ENCODE measurements around the gene SELENOT.

DNA sequence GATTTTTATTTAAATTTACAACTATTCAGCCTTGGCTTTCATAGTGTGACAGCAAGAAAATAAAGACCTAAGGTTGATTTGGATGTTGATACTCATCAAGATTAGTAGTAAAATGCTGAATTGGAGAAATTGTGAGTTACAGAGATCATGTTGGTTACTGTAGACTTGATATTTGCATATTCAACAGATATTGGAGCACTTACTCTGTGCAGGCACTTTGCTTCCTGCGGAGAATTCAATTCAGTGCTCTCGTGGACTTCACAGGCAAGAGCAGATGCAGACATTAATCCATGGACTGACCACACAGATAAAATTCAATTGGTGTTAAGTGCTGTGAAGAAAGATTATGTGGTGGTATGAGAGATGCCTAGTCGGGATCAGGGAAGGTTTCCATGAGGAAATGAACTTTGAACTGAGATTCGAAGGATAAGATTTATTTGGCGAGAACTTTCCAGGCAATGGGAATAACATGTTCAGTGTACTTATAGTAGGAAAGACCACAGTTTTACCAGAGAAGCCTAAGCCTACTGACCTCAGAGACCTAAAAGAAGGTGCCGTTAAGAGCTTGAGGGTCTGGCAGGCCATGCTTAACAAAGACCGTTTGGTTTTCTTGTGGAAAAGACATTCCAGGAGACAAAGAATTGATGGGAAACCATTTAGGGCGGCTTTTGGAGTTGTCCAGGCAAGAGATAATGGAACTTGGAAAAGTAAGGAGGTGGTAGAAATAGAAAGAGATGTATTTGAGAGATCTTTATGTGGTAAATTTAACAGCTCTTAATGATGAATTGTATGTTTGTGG, 4.3 kb downstream of the SELENOT start:
- TF ChIP-seq SP1 (IDR thresholded peaks at IDR 0.05; ENCODE audit: low read depth, low read length) = no peak
- no peak for TF ChIP-seq TEAD4 (IDR thresholded peaks at IDR 0.05; ENCODE audit: low read depth, low read length)
- no peak for TF ChIP-seq RAD21 (IDR thresholded peaks at IDR 0.05 in 1 of 2, conservative IDR thresholded peaks at IDR 0.05 in 1 of 2; ENCODE audit: low read depth in 2 of 2, low read length in 2 of 2)
- no peak for TF ChIP-seq EP300 (IDR thresholded peaks at IDR 0.05; ENCODE audit: borderline replicate concordance in 1 of 2, low read depth in 2 of 2, low read length in 2 of 2)
- no peak for TF ChIP-seq BRCA1 (IDR thresholded peaks at IDR 0.05; ENCODE audit: low read depth, low read length)
- TF ChIP-seq, protein P1, sequence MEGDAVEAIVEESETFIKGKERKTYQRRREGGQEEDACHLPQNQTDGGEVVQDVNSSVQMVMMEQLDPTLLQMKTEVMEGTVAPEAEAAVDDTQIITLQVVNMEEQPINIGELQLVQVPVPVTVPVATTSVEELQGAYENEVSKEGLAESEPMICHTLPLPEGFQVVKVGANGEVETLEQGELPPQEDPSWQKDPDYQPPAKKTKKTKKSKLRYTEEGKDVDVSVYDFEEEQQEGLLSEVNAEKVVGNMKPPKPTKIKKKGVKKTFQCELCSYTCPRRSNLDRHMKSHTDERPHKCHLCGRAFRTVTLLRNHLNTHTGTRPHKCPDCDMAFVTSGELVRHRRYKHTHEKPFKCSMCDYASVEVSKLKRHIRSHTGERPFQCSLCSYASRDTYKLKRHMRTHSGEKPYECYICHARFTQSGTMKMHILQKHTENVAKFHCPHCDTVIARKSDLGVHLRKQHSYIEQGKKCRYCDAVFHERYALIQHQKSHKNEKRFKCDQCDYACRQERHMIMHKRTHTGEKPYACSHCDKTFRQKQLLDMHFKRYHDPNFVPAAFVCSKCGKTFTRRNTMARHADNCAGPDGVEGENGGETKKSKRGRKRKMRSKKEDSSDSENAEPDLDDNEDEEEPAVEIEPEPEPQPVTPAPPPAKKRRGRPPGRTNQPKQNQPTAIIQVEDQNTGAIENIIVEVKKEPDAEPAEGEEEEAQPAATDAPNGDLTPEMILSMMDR (IDR thresholded peaks at IDR 0.05; ENCODE audit: control extremely low read depth in 1 of 3, insufficient read depth in 1 of 3, low read depth in 1 of 3, low read length in 3 of 3) = no peak
- TF ChIP-seq POLR2A (IDR thresholded peaks at IDR 0.05; ENCODE audit: control extremely low read depth in 1 of 2, low read depth in 2 of 2, low read length in 2 of 2) = 0 out of 3 replicates have a peak, but pooled peaks of 1 of the 2 experiments have one; percentile 18
- TF ChIP-seq TCF12 (IDR thresholded peaks at IDR 0.05; ENCODE audit: low read depth, low read length) = no peak
- no peak for TF ChIP-seq POLR2AphosphoS5 (IDR thresholded peaks at IDR 0.05; ENCODE audit: low read depth, low read length)
- TF ChIP-seq SRF (IDR thresholded peaks at IDR 0.05; ENCODE audit: low read depth, low read length) = no peak
- TF ChIP-seq, protein P2, sequence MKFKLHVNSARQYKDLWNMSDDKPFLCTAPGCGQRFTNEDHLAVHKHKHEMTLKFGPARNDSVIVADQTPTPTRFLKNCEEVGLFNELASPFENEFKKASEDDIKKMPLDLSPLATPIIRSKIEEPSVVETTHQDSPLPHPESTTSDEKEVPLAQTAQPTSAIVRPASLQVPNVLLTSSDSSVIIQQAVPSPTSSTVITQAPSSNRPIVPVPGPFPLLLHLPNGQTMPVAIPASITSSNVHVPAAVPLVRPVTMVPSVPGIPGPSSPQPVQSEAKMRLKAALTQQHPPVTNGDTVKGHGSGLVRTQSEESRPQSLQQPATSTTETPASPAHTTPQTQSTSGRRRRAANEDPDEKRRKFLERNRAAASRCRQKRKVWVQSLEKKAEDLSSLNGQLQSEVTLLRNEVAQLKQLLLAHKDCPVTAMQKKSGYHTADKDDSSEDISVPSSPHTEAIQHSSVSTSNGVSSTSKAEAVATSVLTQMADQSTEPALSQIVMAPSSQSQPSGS (IDR thresholded peaks at IDR 0.05; ENCODE audit: low read length) = no peak
- TF ChIP-seq TAF1 (IDR thresholded peaks at IDR 0.05; ENCODE audit: low read depth, low read length) = no peak
- TF ChIP-seq NANOG (IDR thresholded peaks at IDR 0.05; ENCODE audit: insufficient read depth, low read depth, low read length, poor library complexity, severe bottlenecking) = no peak
